ENCODE data around the gene SLC26A2. TPM values are rescaled to one million over a fixed set of nuclear protein-coding genes. Genes with fewer than 3 reads are reported as not detected.

Gene SLC26A2
- total and polyA plus RNA-seq, 2 experiments from 2014 or later: 3.5 to 11.5 TPM

DNA sequence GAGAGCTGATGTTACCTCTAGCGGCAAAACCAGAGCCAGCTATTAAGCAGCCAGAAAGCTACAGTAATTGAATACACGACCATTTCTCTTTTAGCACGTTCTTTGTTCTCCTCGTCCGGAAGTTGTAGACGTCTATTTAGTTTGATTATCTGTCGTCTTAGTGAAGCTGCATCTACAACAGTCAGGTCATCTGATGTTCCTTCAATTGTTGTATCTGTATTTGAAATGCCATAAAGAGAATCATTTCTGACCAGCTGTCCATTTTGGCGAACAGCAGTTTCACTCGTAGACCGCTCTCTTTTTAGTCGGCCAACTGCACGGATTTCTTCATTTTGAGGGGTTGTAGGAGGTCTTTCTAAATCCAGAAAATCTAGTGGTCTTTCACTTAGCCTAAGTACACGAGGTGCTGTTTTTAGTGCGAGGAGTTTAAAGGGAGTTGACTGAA, 28.5 kb upstream of the SLC26A2 start:
- Mint-ChIP-seq H3K36me3 (ENCODE audit: low read depth) (no peaks in the 10 kb centered on the region), H3K27me3 (ENCODE audit: insufficient read depth, low read depth, poor library complexity) (peaks cover 3% of the 10 kb centered on the region), H3K4me3 (no peak overlapping the region), H3K4me1 (no peaks in the 10 kb centered on the region), H3K27ac (no peak overlapping the region), H3K9me3 (no peaks in the 10 kb centered on the region)
- Histone ChIP-seq H3K27me3 (ENCODE audit: insufficient read depth) (no peaks in the 10 kb centered on the region), H3K4me2 (0 out of 2 replicates have a peak overlapping the region, but pooled peaks have one; percentile 38), H4K20me1 (replicated peaks; ENCODE audit: insufficient read depth) (no peaks in the 10 kb centered on the region), H3K27ac (ENCODE audit: low read depth) (no peak overlapping the region), H3F3A (replicated peaks; ENCODE audit: low read depth) (no peaks in the 10 kb centered on the region), H3K9me2 (ENCODE audit: insufficient read depth) (no peaks in the 10 kb centered on the region), H3K4me1 (ENCODE audit: insufficient read depth) (no peaks in the 10 kb centered on the region), H3K4me3 (no peak overlapping the region), H3K36me3 (ENCODE audit: insufficient read depth) (no peaks in the 10 kb centered on the region), H3K79me2 (replicated peaks; ENCODE audit: insufficient read depth) (no peaks in the 10 kb centered on the region), H2AFZ (peak overlapping the region; percentile 98)
- ATAC-seq: no peak
- DNase-seq (ENCODE audit: low spot score): no peak
- TF ChIP-seq ZNF331 (CRISPR knock-in tag; IDR thresholded peaks at IDR 0.05; ENCODE audit: low read depth): no peak
- TF ChIP-seq, protein P1, sequence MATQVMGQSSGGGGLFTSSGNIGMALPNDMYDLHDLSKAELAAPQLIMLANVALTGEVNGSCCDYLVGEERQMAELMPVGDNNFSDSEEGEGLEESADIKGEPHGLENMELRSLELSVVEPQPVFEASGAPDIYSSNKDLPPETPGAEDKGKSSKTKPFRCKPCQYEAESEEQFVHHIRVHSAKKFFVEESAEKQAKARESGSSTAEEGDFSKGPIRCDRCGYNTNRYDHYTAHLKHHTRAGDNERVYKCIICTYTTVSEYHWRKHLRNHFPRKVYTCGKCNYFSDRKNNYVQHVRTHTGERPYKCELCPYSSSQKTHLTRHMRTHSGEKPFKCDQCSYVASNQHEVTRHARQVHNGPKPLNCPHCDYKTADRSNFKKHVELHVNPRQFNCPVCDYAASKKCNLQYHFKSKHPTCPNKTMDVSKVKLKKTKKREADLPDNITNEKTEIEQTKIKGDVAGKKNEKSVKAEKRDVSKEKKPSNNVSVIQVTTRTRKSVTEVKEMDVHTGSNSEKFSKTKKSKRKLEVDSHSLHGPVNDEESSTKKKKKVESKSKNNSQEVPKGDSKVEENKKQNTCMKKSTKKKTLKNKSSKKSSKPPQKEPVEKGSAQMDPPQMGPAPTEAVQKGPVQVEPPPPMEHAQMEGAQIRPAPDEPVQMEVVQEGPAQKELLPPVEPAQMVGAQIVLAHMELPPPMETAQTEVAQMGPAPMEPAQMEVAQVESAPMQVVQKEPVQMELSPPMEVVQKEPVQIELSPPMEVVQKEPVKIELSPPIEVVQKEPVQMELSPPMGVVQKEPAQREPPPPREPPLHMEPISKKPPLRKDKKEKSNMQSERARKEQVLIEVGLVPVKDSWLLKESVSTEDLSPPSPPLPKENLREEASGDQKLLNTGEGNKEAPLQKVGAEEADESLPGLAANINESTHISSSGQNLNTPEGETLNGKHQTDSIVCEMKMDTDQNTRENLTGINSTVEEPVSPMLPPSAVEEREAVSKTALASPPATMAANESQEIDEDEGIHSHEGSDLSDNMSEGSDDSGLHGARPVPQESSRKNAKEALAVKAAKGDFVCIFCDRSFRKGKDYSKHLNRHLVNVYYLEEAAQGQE (IDR thresholded peaks at IDR 0.05; ENCODE audit: unreplicated experiment): no peak
- no peak for TF ChIP-seq EZH2phosphoT487 (IDR thresholded peaks at IDR 0.05; ENCODE audit: unreplicated experiment)
- TF ChIP-seq STAT1 (IDR thresholded peaks at IDR 0.05; ENCODE audit: unreplicated experiment): no peak
- TF ChIP-seq POLR2AphosphoS5 (IDR thresholded peaks at IDR 0.05; ENCODE audit: low read depth): no peak
- TF ChIP-seq, protein P2, sequence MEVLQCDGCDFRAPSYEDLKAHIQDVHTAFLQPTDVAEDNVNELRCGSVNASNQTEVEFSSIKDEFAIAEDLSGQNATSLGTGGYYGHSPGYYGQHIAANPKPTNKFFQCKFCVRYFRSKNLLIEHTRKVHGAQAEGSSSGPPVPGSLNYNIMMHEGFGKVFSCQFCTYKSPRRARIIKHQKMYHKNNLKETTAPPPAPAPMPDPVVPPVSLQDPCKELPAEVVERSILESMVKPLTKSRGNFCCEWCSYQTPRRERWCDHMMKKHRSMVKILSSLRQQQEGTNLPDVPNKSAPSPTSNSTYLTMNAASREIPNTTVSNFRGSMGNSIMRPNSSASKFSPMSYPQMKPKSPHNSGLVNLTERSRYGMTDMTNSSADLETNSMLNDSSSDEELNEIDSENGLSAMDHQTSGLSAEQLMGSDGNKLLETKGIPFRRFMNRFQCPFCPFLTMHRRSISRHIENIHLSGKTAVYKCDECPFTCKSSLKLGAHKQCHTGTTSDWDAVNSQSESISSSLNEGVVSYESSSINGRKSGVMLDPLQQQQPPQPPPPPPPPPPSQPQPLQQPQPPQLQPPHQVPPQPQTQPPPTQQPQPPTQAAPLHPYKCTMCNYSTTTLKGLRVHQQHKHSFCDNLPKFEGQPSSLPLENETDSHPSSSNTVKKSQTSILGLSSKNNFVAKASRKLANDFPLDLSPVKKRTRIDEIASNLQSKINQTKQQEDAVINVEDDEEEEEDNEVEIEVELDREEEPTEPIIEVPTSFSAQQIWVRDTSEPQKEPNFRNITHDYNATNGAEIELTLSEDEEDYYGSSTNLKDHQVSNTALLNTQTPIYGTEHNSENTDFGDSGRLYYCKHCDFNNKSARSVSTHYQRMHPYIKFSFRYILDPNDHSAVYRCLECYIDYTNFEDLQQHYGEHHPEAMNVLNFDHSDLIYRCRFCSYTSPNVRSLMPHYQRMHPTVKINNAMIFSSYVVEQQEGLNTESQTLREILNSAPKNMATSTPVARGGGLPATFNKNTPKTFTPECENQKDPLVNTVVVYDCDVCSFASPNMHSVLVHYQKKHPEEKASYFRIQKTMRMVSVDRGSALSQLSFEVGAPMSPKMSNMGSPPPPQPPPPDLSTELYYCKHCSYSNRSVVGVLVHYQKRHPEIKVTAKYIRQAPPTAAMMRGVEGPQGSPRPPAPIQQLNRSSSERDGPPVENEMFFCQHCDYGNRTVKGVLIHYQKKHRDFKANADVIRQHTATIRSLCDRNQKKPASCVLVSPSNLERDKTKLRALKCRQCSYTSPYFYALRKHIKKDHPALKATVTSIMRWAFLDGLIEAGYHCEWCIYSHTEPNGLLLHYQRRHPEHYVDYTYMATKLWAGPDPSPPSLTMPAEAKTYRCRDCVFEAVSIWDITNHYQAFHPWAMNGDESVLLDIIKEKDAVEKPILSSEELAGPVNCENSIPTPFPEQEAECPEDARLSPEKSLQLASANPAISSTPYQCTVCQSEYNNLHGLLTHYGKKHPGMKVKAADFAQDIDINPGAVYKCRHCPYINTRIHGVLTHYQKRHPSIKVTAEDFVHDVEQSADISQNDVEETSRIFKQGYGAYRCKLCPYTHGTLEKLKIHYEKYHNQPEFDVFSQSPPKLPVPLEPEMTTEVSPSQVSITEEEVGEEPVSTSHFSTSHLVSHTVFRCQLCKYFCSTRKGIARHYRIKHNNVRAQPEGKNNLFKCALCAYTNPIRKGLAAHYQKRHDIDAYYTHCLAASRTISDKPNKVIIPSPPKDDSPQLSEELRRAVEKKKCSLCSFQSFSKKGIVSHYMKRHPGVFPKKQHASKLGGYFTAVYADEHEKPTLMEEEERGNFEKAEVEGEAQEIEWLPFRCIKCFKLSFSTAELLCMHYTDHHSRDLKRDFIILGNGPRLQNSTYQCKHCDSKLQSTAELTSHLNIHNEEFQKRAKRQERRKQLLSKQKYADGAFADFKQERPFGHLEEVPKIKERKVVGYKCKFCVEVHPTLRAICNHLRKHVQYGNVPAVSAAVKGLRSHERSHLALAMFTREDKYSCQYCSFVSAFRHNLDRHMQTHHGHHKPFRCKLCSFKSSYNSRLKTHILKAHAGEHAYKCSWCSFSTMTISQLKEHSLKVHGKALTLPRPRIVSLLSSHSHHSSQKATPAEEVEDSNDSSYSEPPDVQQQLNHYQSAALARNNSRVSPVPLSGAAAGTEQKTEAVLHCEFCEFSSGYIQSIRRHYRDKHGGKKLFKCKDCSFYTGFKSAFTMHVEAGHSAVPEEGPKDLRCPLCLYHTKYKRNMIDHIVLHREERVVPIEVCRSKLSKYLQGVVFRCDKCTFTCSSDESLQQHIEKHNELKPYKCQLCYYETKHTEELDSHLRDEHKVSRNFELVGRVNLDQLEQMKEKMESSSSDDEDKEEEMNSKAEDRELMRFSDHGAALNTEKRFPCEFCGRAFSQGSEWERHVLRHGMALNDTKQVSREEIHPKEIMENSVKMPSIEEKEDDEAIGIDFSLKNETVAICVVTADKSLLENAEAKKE (CRISPR knock-in tag; IDR thresholded peaks at IDR 0.05): no peak

Data from GM23338 (cell line).